Lung (tissue), 12 donors: ENCODE results near the gene CFAP107. TPM values are rescaled to one million over a fixed set of nuclear protein-coding genes. Genes with fewer than 3 reads are reported as not detected.
"Not testable (repeated sequence)": the region's sequence is repeated elsewhere in the genome, so short reads cannot be mapped to it uniquely, and the experiment has no call there.

Experiments
- ATAC-seq: fragments of 200-7000 bp; cut with Tn5 transposase; one replicate; pipeline ENCODE4 v1.9.1; 2020; ENCODE audit warnings: moderate number of reproducible peaks; ENCODE audit not compliant: insufficient read depth, low FRiP score
- DNase-seq, 3 donors: peaks; one replicate each; pipeline ENCODE4 v3.0.0-alpha.2; 2013 to 2017
- H3K27ac ChIP-seq, 2 donors: one replicate each; pipeline ENCODE4 v1.5.1; 2013; ENCODE audit warnings: mild to moderate bottlenecking in 2 of 2, moderate library complexity in 2 of 2, control low read depth in 1 of 2, inconsistent platforms in 1 of 2, low read depth in 1 of 2, low read length in 1 of 2
- H3K27me3 ChIP-seq, 3 donors: one replicate each; pipeline ENCODE4 v1.5.1; 2013; ENCODE audit warnings: low read length in 2 of 3; ENCODE audit not compliant: control insufficient read depth in 3 of 3, insufficient read depth in 3 of 3
- H3K36me3 ChIP-seq, 4 donors: one replicate each; pipeline ENCODE4 v1.5.1; 2013; ENCODE audit warnings: low read length in 4 of 4, mild to moderate bottlenecking in 1 of 4, moderate library complexity in 1 of 4; ENCODE audit not compliant: control insufficient read depth in 4 of 4, insufficient read depth in 4 of 4
- H3K4me1 ChIP-seq, 5 donors: one replicate each; pipeline ENCODE4 v1.5.1; 2013; ENCODE audit warnings: low read length in 5 of 5, mild to moderate bottlenecking in 2 of 5, moderate library complexity in 1 of 5; ENCODE audit not compliant: control insufficient read depth in 5 of 5, insufficient read depth in 5 of 5
- H3K4me3 ChIP-seq: one replicate; pipeline ENCODE4 v1.5.1; 2013; ENCODE audit warnings: mild to moderate bottlenecking, control low read depth, moderate library complexity
- H3K9ac ChIP-seq, 2 donors: one replicate each; pipeline ENCODE4 v1.5.1; 2013; ENCODE audit warnings: low read length in 2 of 2, control low read depth in 1 of 2; ENCODE audit not compliant: insufficient read depth in 1 of 2
- H3K9me3 ChIP-seq, 4 donors: one replicate each; pipeline ENCODE4 v1.5.1; 2013; ENCODE audit warnings: low read length in 3 of 4, mild to moderate bottlenecking in 1 of 4, moderate library complexity in 1 of 4; ENCODE audit not compliant: control insufficient read depth in 4 of 4, insufficient read depth in 3 of 4
- CTCF ChIP-seq: IDR thresholded peaks from 2 replicates; pipeline ENCODE4 v1.5.1; 2012; ENCODE audit warnings: mild to moderate bottlenecking; ENCODE audit errors: control extremely low read depth, extremely low read depth
- WGBS, 2 donors: extraction: QIAGEN DNeasy Blood & Tissue Kit; methylation state at CpG; one replicate each; pipeline ENCODE4 v1.1.7; 2013; 5-methylcytosine and 5-hydroxymethylcytosine counted together
- polyA plus RNA-seq, 2 donors: library from polyadenylated mRNA; stranded (reverse); fragments of 200-250 nt; gene quantifications; one replicate each; pipeline ENCODE4 v1.2.1, GENCODE V29; 2013
- total RNA-seq, 2 donors: library from RNA; depleted of rRNA in 1 of 2; stranded (reverse); fragments of >200 nt in 1 of 2; gene quantifications; one replicate each; pipeline ENCODE4 v1.2.1, GENCODE V29; 2014 to 2021
- donor health status: control.
- donor health status: control.
- donor health status: Bipolar disorder and iron deficiency.
- donor health status: healthy.
- donor health status: DM: yes; HTN: yes; CAD: no.

Gene CFAP107
- total and polyA plus RNA-seq, 4 donors = 1.3 to 8.5 (median 2.4) TPM

- H3K4me1 ChIP-seq = no peaks in the 10 kb centered on the region
- no peaks in the 10 kb centered on the region for H3K27me3 ChIP-seq
- H3K9ac ChIP-seq = no peak overlapping the region
- WGBS, 2 donors = 82 to 90% methylated on average over 6 of the region's 6 CpGs
- DNase-seq (no peak), ATAC-seq (no peak)
- no peak for TF ChIP-seq CTCF
- H3K27ac ChIP-seq = no peak overlapping the region
- H3K36me3 ChIP-seq = no peaks in the 10 kb centered on the region
- no peak overlapping the region for H3K4me3 ChIP-seq
- H3K9me3 ChIP-seq = peaks cover 0 to 2% (median 0%) of the 10 kb centered on the region in 4 donors
Measured at GRCh38 chr1:12778907-12779306, 32.9 kb downstream of the CFAP107 start.

DNA sequence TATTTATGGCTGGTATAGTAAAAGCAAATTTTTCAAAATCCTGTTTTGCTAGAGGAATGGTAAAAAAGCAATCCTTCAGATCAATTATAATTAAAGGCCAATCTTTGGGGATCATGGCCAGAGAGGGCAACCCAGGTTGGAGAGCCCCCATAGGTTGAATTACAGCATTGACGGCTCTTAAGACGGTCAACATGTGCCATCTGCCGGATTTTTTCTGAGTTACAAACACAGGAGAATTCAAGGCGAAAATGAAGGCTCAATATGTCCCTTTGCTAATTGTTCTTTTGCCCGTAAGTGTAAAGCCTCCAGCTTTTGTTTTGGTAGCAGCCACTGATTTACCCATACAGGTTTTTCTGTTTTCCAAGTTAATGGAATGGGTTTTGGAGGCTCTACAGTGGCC lies 35.5 kb downstream of the CFAP107 start:
- not testable (repeated sequence) for H3K4me1 ChIP-seq

GRCh38 chr1:12783783-12784182 lies 37.8 kb downstream of the CFAP107 start:
- H3K9me3 ChIP-seq = peaks cover 0 to 15% (median 2%) of the 10 kb centered on the region in 4 donors
- not testable (repeated sequence) for H3K36me3 ChIP-seq, ATAC-seq, DNase-seq, H3K27ac ChIP-seq, H3K27me3 ChIP-seq, H3K4me1 ChIP-seq, H3K4me3 ChIP-seq, H3K9ac ChIP-seq
- WGBS, 2 donors = 33 to 45% methylated on average over 6 of the region's 7 CpGs

More for the DNA sequence above, 35.5 kb downstream of the CFAP107 start:
- not testable (repeated sequence) for H3K27me3 ChIP-seq, H3K36me3 ChIP-seq, H3K27ac ChIP-seq, DNase-seq, H3K4me3 ChIP-seq, H3K9ac ChIP-seq, ATAC-seq
- WGBS, 2 donors = 78 to 90% methylated on average over 4 to 5 of the region's 5 CpGs
- peaks cover 0 to 11% (median 2%) of the 10 kb centered on the region in 4 donors for H3K9me3 ChIP-seq

DNA sequence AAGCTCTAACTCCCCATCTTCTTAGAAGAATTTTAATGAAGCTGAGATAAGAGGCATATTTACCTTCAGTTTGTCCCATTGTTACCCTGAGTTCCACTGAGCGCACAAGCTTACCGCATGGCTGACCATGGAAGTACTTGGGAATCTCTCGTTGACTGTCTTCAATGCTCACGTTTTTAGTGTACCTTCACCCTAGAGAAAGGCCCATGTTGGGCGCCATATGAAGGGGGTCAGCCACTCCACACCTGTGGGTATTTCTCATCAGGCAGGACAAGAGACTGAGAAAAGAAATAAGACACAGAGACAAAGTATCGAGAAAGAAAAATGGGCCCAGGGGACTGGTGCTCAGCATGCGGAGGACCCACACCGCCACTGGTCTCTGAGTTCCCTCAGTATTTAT lies 38.7 kb downstream of the CFAP107 start:
- peaks cover 0 to 15% (median 2%) of the 10 kb centered on the region in 4 donors for H3K9me3 ChIP-seq
- WGBS, 2 donors = 81 to 92% methylated on average over 7 to 8 of the region's 8 CpGs
- H3K36me3 ChIP-seq, H3K27me3 ChIP-seq, ATAC-seq, DNase-seq, H3K4me1 ChIP-seq, H3K9ac ChIP-seq, H3K4me3 ChIP-seq, H3K27ac ChIP-seq: not testable (repeated sequence)

DNA sequence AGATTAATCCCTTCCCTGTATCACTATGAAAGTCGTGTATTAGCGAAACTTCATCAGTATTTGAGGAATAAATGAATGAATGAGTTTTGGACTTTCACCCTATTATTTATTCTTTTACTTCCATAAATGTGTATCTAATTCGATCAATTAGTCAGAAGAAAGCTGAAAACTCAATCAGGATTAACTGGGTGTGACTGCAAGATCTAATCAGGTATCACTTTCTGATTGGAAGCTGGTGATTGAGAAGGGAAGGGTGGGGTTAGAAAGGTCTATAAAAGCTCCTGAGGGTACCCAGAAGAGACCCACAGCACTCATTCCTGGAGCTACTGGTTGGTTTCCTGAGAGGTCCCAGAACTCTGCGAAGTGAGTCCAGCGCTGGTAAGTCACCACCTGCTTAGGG lies 45.1 kb downstream of the CFAP107 start, which contains the start of gene PRAMEF1:
PRAMEF1 (plus strand) TSS at position 301 of the 400 bp plus-strand sequence. CDS start 1,831 bp downstream, outside the sequence.
- not testable (repeated sequence) for H3K27me3 ChIP-seq, ATAC-seq, H3K9ac ChIP-seq, H3K27ac ChIP-seq, H3K4me1 ChIP-seq, H3K9me3 ChIP-seq, H3K36me3 ChIP-seq, DNase-seq, H3K4me3 ChIP-seq
- WGBS, 2 donors = 82 to 86% methylated on average over 4 to 5 of the region's 5 CpGs
